OCI-M2 (cell line): ENCODE data around the gene MYZAP.

ENCODE experiments used
- DNase-seq: peaks from one replicate; lab custom pipeline; 2025; ENCODE audit not compliant: unreplicated experiment; lab: John Stamatoyannopoulos, UW

MYZAP gene

GRCh38 chr15:57618325-57618724 is 26.6 kb downstream of the MYZAP start:
- DNase-seq = no peak

- DNase-seq = no peak
Measured at GRCh38 chr15:57619746-57620145, 28.0 kb downstream of the MYZAP start.

- no peak for DNase-seq
Measured at GRCh38 chr15:57624730-57625129, 33.0 kb downstream of the MYZAP start.

DNA sequence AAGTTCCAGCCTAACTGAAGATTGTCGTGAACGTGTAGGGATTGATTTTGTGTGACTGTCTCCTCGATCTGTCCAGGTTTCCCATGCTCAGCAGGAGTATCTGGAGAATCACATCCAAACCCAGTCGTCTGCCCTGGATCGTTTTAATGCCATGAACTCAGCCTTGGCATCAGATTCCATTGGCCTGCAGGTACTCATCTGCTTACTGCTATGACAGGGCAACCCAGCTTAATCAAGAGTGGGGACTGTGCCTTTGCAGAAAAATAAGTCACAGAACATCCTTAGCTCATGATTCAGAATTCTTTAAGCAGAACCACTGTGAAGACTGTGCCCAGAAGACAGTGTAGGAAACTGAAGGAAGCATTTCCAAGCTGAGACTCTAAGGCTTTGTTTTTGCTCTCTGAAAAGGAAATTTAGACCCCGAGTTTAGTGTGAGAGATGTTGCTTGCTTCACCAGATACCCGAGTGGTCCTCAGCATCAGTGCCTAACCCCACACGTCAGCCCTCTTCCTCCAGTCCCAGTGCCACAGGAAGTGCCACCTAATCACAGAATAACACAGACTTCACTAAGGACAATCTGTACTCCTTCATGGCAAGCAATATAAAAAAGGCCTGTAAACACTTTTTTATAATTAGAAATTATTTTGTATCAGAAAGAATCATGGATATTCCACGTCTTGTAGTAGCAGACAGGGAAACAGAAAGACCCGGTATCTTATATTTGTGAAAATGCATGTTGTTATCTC is 34.2 kb downstream of the MYZAP start:
- no peak for DNase-seq

- no peak for DNase-seq
Measured at GRCh38 chr15:57626713-57627440, 35.2 kb downstream of the MYZAP start.

DNA sequence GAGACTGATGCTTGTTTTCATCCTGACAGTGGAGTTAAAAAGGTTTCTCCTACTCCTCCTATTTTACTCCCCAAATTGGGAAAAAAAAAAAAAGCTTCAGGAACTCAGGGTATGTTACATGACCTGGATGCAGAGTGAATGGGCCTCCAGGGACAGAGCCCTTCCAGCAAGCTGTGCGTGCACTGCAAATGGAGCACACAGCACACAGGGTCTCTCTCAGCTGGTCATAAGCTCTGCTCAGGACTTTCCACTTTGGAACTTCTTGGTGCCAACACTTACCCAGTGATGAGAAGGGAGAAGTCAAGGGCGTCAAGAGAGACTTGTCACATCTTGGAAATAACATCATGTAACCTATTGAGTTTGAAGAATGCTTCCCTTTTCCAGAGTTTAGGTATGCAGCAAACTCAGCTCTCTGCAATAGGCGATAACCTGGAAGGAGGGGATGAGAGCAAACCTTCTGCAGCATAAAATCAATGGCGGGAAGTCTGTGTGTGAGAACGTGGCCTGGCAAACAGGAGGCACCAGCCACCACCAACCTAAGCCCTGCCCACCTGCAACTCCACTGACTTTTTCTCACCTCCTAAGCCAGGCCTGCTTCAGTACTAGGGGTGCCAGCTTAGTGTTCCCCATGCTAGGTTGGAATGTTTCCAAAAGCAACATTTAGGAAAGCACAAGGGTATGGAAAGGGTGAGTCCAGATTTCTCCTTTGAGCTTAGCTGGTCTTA is 39.8 kb downstream of the MYZAP start:
- no peak for DNase-seq

GRCh38 chr15:57634290-57634689 is 42.6 kb downstream of the MYZAP start:
- no peak for DNase-seq

GRCh38 chr15:57635300-57635909 is 43.7 kb downstream of the MYZAP start:
- DNase-seq = no peak

DNA sequence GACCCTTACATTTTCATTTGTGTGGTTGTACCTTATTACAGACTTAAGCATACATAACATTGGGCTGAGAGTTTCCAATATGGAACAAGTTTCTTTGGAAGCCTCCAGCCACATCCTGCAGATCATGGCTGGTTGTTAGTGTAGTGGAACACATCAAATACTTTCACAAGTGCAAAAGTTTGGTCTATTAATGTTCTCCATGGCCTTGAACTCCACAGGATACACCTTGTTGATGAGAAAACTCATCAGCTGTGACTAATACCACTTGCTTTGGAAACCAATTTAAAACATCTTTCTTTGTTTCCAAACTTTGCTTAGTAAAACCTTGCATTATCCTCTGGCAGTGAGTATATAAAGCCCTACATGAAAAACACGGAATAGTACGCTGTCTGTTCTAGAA is 46.1 kb downstream of the MYZAP start:
- DNase-seq = no peak

- DNase-seq = no peak
Measured at GRCh38 chr15:57639306-57639705, 47.6 kb downstream of the MYZAP start.

- DNase-seq = no peak
Measured at GRCh38 chr15:57640930-57641682, 49.4 kb downstream of the MYZAP start.

DNA sequence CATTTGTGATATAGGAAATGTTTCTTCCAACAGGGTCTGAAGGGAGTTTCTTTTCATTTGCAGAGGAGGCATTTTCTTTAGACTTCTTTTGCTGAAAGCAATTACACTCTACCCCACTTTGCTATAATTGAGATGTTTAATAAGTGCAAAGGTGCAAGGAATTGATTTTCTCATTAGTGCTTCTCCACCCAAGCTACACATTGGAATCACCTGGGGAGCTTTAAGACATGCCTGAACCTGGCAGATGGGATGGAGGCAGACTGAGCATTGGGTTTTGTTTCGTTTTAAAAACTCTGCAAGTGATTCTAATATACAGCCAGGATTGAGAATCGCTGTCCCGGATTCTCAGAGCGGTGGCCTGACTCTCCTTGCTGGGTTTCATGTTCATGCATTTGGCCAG is 52.1 kb downstream of the MYZAP start:
- no peak for DNase-seq

- no peak for DNase-seq
Measured at GRCh38 chr15:57646087-57646486, 54.4 kb downstream of the MYZAP start.

DNA sequence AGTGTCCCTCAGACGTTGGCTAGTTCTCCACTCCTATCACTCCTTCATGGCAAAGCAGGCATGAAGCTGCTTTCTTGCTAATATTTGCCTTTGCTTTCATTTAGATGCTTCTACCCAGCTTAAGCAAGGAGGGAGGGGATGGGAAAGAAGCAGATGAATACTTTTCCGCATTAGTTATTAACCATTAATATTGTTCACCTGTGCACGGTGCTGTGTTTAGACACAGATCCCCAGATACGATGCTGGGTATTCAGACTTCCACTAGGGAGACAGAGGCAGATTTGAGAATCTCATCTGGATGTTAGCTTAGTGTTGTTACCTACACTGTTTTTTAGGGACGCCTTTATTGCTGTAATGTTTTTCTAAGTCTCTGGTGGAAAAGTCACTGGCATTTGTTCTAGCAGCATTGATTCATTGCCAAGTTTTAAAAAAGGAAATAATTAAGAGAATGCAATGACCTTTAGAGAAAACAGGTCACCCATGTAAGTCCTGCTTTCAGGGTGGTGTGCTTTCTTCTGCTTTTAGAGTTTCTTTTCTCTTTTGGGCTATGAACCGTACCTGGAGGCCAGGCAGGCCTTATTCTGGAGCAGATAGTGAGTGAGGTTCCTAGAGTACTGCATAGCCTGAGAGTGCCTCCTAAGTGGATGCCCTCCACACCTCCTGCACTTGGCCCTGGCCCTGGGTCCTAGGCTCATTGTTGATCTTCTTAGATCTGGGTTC is 55.5 kb downstream of the MYZAP start:
- no peak for DNase-seq

GRCh38 chr15:57647791-57648130 is 56.1 kb downstream of the MYZAP start:
- DNase-seq = no peak

GRCh38 chr15:57649138-57649537 is 57.4 kb downstream of the MYZAP start:
- DNase-seq = no peak

DNA sequence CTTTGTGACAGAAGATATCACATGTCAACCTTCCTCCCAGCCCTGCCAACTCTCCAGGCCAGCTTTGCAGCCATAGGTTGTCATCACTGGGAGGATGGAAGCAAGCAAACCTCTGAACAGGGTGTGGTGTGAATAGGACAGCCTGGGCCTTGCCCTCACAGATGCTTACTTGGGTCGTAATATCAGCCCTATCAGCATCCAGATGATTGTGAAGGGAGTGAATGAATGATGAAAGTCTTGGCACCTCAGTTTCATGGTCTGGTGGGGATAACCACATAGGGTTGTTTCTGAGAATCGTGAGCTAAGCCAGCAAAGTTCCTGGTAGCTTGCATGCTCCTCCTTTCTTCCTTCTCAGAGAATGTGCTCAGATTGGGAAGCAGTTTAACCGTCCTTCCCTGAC is 59.7 kb downstream of the MYZAP start:
- no peak for DNase-seq

DNA sequence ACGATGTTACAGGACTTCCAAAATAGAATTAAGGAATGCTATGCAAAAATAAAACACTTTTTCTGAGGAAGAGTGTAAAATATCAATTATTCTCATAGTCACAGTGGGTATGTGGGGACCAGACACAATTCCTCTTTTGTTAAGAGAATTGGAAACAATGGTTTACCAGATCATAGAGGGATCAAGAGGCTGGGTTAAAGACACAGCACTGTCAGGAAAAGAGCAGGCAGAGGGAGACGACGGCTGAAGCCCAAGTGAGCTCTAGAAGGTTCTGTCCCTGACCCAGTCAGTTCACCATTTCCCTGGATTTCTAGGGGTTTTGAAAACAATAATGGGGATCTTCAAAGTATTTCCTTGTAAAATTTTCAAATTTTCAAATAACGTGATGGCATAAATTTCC is 60.8 kb downstream of the MYZAP start:
- DNase-seq = no peak

- no peak for DNase-seq
Measured at GRCh38 chr15:57654153-57654852, 62.6 kb downstream of the MYZAP start.

- DNase-seq = no peak
Measured at GRCh38 chr15:57655053-57655452, 63.3 kb downstream of the MYZAP start.
